Stimulated activated CD8-positive, alpha-beta memory T cell treated with anti-CD3 and anti-CD28 coated beads, Interleukin-15, amount 100 ng/mL, for 1 hour (primary cell): ENCODE data around the gene ANP32E.
A peak's percentile ranks its signal among the peaks of the same experiment; 100 is the strongest.

Experiments used
- DNase-seq: peaks from one replicate; pipeline ENCODE4 v3.0.0-alpha.2; 2020; ENCODE audit warnings: low read depth

Gene ANP32E

DNA sequence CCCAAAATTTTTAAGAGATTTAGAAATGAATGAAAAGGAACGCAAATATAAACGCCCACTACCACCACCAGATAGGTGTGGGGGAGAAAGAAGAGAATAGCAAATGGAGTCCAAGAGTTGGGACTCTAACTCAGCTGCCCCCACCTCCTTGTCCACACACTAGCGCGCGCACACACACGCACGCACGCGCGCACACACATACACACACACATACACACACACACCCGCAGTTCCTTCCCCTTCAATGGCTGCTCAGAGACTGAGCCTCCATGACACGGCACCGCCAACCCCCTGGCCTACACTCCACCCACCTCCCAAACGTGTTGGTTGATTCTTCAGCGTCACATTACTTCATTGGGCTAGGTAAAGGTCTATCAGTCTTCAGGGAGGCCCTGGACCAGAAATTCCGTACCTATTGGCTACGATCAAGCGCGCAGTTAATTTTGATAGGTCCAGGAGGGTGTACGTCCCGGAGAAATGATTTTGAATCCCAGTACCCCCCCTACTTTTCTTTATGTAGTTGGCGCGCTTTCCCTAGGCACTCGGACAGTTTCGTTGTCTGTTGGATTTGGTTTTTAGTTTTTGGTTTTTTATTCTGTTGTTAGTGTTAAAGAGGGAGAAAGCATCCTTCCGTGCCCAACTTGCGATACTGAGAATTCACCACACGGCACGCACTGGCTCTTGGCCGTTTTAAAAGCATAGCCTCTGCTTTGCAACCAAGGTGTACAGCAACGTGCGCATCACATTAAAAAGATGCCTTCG is at the start of gene ANP32E:
ANP32E (minus strand) TSS at position 261 of the 762 bp plus-strand sequence. CDS start 326 bp downstream, outside the sequence.
- peak; percentile 86 for DNase-seq

- no peak for DNase-seq
Observed at GRCh38 chr1:150283260-150283659, 47.3 kb upstream of the ANP32E start.

GRCh38 chr1:150282558-150282958 is 46.6 kb upstream of the ANP32E start:
- no peak for DNase-seq

- peak; percentile 52 for DNase-seq
Observed at GRCh38 chr1:150281758-150282557, 46.0 kb upstream of the ANP32E start, which contains the start of gene CIART. Gene CIART, plus strand, starts transcription at chr1:150282554. Its CDS starts 714 bp downstream, at chr1:150283268.

DNA sequence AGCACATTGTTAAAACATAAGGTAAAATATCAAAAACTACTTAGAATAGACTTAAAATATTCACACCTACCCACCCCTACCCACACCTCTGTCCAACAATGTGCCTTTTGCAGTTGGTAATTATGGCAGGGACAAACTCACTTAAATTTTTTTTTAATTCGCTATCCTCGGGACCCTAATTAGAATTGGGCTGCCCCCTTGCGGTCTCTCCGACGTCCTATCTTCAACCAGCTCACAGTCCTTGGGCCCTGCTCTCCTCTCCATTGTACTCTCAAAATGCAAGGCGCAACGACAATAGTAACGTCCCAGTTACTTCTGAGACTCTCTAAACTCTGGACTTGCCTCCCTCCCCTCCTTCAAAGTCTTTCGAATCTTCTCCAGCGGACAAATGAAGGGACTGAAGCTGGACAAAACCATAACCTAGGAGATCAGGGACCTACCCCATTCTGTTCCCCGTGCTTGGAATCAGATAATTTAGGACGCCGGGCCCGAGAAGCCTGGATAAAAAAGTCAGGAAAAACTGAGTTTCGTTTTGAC is 45.4 kb upstream of the ANP32E start:
- DNase-seq: peak; percentile 24

- DNase-seq: no peak
Observed at GRCh38 chr1:150280138-150280707, 44.3 kb upstream of the ANP32E start.

GRCh38 chr1:150273311-150273710 is 37.4 kb upstream of the ANP32E start:
- no peak for DNase-seq

- DNase-seq: no peak
Observed at GRCh38 chr1:150271291-150271959, 35.5 kb upstream of the ANP32E start.

DNA sequence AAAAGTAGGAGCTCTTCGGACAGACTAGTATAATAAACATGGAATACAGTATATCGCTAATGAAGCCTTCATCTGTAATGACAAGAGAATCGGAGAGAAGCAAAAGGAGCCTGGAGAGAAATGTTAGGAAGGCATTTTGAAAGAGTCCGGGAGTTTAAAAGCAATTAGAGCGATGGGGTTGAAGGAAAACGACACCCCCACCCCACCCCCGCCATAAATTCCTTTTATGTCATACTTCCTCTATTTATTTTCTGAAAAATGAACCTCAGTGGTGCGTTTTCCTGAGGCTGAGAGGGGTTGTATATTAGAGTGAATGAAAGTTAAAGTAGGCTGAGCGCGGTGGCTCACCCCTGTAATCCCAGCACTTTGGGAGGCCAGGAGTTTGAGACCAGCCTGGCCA is 33.5 kb upstream of the ANP32E start:
- no peak for DNase-seq

GRCh38 chr1:150268705-150269403 is 32.9 kb upstream of the ANP32E start, which contains the start of gene APH1A:
Gene APH1A, minus strand, starts transcription at chr1:150269016. Its CDS starts 206 bp downstream, at chr1:150268810.
- DNase-seq: peak; percentile 81

GRCh38 chr1:150268340-150268704 is 32.4 kb upstream of the ANP32E start:
- DNase-seq: peak; percentile 14

DNA sequence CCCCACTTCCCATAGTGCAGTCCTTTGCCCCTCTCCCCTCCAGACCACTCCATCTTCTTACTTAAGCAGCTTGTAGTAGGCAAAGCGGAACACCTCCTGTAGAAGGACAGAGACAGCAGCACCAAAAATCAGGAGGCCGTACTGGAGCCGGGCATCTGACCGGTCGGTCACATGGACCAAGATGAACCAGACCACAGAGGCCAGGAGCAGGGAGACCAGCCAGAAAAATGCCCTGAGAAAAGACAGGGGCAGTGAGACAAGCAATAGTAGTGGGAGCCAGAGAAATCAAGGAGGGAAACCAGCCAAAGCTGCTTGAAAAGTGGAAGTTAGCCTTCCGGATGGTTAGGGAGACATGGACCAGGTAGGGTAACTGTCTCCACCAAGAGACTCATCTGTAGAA is 32.0 kb upstream of the ANP32E start:
- DNase-seq: no peak

DNA sequence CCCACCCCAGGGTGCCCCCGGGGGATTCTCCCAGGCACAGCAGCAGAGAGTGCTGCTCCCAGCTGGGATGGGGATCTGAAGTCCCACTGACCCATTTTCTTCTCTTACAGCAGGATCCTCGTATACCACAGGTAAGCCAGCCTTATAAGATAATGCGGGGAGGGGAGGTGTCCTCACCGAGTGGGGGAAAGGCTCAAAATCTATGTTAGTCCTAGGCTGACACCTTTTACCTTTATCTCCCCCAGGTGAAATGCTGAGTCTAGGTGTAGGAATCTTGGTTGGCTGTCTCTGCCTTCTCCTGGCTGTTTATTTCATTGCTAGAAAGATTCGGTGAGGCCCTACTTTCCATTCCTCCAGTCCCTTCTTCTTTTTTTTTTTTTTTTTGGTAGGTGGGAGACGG is 27.6 kb upstream of the ANP32E start:
- DNase-seq: no peak

- no peak for DNase-seq
Observed at GRCh38 chr1:150262388-150263320, 26.7 kb upstream of the ANP32E start.

GRCh38 chr1:150261367-150261766 is 25.5 kb upstream of the ANP32E start:
- DNase-seq: no peak

GRCh38 chr1:150259758-150260669 is 24.1 kb upstream of the ANP32E start:
- DNase-seq: no peak

GRCh38 chr1:150259217-150259616 is 23.3 kb upstream of the ANP32E start:
- DNase-seq: no peak

GRCh38 chr1:150257624-150258585 is 22.0 kb upstream of the ANP32E start, which contains the start of gene CA14:
Gene CA14, plus strand, starts transcription at chr1:150257774. Its CDS starts 355 bp downstream, at chr1:150258129.
- no peak for DNase-seq
